Measurements from ENCODE around the gene GNAQ.
"Not testable (repeated sequence)": the region's sequence is repeated elsewhere in the genome, so short reads cannot be mapped to it uniquely, and the experiment has no call there.

The GNAQ gene

DNA sequence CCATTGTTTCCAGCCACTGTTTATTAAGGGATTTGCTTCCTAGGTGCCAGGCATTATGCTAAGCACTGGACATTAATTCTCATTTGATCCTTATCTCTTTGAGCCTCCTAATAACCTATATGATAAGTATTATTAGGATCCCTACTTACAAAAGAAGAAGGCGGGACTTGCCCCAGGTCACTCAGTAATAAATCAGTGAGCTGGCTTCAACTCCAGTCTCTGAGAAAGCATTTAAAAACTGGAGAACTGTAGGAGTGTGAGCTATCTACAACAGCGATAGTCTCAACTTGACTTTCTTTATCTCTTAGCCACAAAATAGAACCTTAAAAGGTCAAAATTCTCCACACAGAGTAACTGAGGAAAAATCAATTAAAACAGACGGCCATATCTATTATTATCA is 155.0 kb downstream of the GNAQ start:
- Mint-ChIP-seq H3K27me3 (no peaks in the 10 kb centered on the region), H3K36me3 (ENCODE audit: low read depth) (peaks cover 14% of the 10 kb centered on the region), H3K9me3 (no peaks in the 10 kb centered on the region), H3K27ac (no peak overlapping the region), H3K4me1 (ENCODE audit: low read depth) (no peaks in the 10 kb centered on the region), H3K4me3 (no peak overlapping the region)
- no peak for DNase-seq

DNA sequence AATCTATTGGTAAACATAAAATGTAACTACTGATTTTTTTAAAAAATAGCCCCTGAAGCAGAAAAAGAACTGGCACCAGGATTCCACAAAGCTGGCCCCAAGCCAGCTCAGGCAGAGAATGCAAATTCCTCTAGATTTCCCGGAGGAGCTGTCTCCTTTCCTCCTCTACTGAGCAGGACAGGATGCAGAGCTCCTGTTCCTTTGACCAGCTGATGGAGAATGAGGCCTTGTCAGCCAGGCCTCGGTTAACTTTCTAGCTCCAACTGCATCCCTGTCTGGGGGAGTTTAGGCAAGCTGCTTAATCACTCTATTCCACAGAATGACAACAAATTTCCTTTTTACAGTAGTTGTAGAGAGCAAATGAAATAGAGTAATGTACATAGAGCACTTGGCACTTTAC is 155.5 kb downstream of the GNAQ start:
- H3K4me1 Mint-ChIP-seq (ENCODE audit: low read depth), result no peaks in the 10 kb centered on the region
- no peak for DNase-seq
- no peaks in the 10 kb centered on the region for H3K27me3 Mint-ChIP-seq
- H3K9me3 Mint-ChIP-seq, result no peaks in the 10 kb centered on the region
- no peak overlapping the region for H3K4me3 Mint-ChIP-seq
- peaks cover 14% of the 10 kb centered on the region for H3K36me3 Mint-ChIP-seq (ENCODE audit: low read depth)
- no peak overlapping the region for H3K27ac Mint-ChIP-seq

DNA sequence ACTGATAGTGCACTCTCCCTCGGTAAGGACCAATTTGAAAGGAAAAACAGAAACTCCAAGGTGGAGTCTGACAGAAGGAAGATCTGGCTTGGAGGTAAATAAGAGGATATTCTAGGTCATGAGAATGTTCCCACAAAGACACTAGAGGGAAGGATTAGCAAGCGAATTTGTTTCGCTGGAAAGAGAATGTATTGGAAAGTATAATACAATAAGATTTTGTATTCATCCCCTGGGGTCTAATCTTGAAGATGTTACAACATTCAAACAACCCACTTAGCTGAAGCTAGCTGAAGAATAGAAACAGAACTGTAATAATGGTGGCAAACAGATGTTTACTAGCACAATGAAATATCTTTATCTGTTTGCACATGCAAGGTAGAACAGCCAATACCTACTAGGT is 158.7 kb downstream of the GNAQ start:
- no peak for DNase-seq
- H3K4me3 Mint-ChIP-seq, result no peak overlapping the region
- H3K27me3 Mint-ChIP-seq, result no peaks in the 10 kb centered on the region
- H3K9me3 Mint-ChIP-seq, result no peaks in the 10 kb centered on the region
- H3K27ac Mint-ChIP-seq, result no peak overlapping the region
- peaks cover 16% of the 10 kb centered on the region for H3K36me3 Mint-ChIP-seq (ENCODE audit: low read depth)
- H3K4me1 Mint-ChIP-seq (ENCODE audit: low read depth), result no peaks in the 10 kb centered on the region

DNA sequence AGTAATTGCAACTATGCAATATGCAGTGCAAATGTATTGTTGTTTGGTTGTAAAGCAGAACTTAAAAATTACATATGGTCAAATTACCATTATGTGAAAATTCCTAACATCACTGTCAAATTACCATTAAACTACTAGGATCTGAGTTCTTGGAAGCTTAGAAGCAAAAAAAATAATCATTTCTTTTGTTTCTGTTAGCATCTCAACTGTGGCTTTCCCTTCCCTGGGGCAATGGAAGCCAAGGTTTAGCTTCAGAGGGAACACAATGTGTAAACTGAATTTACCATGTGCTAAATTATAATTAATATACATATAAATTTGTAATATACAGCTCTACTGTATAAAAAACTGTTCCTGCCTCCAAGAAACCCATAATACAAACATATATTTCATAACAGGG is 159.4 kb downstream of the GNAQ start:
- Mint-ChIP-seq H3K27ac (no peak overlapping the region), H3K27me3 (no peaks in the 10 kb centered on the region), H3K9me3 (no peaks in the 10 kb centered on the region), H3K4me3 (no peak overlapping the region), H3K4me1 (ENCODE audit: low read depth) (no peaks in the 10 kb centered on the region), H3K36me3 (ENCODE audit: low read depth) (peaks cover 16% of the 10 kb centered on the region)
- DNase-seq, result no peak

DNA sequence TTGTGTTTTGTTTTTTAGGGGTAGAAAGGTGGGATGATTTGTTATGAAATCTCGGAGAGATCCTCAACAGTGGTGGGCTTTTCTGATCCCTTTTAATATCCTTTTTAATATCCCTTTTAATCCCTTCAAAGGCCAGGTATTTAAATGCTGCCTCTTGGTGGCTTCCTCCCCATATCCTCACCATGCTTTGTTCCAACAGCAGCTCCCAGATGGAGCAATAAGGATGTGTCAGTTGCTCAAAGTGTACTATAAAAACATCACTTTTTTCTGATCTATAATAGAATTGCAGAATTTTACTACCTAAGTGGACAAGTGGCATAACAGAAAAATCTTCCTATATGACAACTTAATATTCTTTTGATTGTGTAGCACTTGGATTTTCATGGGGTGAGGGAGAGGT is 160.1 kb downstream of the GNAQ start:
- no peak for DNase-seq
- Mint-ChIP-seq H3K27me3 (no peaks in the 10 kb centered on the region), H3K4me3 (no peak overlapping the region), H3K9me3 (no peaks in the 10 kb centered on the region), H3K27ac (no peak overlapping the region), H3K4me1 (ENCODE audit: low read depth) (no peaks in the 10 kb centered on the region), H3K36me3 (ENCODE audit: low read depth) (peaks cover 19% of the 10 kb centered on the region)

DNA sequence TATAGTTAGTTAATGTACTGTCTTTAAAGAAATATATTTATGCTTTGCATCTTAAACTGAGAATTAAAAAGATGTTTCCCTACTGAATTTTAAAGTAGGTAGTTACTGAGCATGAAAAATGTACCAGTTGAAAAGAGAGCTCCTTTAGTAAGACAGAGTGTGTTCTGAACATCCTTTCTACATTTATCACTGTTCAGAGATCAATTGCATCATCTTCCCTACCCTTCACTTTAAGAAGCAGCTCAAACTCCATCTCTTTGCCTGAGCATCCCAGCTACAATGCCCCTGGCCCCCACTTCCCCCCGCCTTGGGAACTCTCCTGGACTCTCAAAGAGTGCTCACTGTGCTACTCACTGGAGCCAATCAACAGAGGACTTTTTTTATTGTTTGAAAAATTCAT is 164.7 kb downstream of the GNAQ start:
- Mint-ChIP-seq H3K27me3 (no peaks in the 10 kb centered on the region), H3K27ac (no peak overlapping the region), H3K4me1 (ENCODE audit: low read depth) (no peaks in the 10 kb centered on the region), H3K9me3 (peaks cover 13% of the 10 kb centered on the region), H3K4me3 (no peak overlapping the region), H3K36me3 (ENCODE audit: low read depth) (peaks cover 44% of the 10 kb centered on the region)
- DNase-seq, result no peak

DNA sequence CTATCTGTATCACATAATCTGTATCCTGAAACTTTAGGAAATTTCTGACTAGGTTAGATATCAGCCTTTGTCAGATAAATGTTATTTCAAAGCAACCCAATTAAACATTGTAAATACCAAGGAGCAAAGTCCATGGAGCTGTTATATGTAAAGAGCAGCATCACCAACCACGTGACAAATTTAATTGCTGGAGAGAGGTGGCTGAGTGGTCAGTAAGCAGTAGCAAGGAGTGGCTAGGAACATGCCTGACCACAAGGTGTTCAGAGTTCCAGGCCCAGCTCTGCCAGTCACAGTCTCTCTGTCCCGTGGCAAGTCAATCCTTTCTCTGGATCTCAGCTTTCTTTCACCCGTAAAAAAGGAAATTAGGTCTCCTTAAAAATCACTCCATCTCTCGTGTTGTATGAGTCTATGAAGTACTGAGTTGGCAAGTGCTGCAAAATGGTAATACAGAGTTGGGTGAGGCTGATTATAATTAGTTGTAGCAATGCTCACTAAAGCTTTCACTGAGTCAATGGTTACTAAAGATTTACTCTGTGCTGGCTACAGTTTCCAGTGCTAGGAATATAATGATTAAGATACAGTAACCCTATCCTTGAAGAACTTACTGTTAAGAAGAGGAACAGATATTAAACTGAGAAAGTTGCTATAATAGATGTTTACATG is 166.1 kb downstream of the GNAQ start:
- no peak overlapping the region for H3K4me3 Mint-ChIP-seq

DNA sequence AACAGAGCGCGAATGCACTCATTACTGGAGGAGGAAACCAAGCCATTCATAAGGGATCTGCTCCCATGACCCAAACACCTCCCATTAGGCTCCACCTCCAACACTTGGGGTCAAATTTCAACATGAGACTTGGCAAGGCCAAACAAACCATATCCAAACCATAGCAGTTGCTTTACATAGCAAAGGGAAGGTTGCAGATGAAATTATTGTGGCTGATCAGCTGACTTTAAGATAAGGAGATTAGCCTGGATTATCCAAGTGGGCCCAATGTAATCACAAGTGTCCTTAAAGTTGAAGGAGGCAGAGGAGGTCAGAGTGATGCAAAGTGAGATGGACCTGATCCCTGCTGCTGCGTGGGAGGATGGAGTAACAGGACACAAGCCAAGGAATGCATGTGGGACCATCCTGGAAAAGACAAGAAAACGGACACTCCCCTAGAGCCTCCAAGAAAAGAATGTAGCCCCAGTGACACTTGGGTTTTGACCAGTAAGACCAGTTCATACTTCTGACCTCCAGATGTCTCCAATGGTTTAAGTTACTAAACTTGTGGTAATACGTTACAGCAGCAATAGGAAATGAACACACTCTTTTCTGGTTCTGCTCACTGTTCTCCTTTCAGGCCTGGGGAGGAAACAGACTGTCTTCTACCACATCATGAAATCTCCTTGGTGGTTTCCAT is 167.3 kb downstream of the GNAQ start:
- Mint-ChIP-seq H3K9me3 (peaks cover 13% of the 10 kb centered on the region), H3K36me3 (ENCODE audit: low read depth) (peaks cover 55% of the 10 kb centered on the region), H3K4me1 (ENCODE audit: low read depth) (no peaks in the 10 kb centered on the region), H3K27ac (no peak overlapping the region), H3K4me3 (no peak overlapping the region), H3K27me3 (no peaks in the 10 kb centered on the region)
- no peak for DNase-seq

More for the DNA sequence above, 166.1 kb downstream of the GNAQ start:
- peaks cover 55% of the 10 kb centered on the region for H3K36me3 Mint-ChIP-seq (ENCODE audit: low read depth)
- peaks cover 13% of the 10 kb centered on the region for H3K9me3 Mint-ChIP-seq
- DNase-seq, result no peak
- no peaks in the 10 kb centered on the region for H3K27me3 Mint-ChIP-seq
- H3K27ac Mint-ChIP-seq, result no peak overlapping the region
- H3K4me1 Mint-ChIP-seq (ENCODE audit: low read depth), result no peaks in the 10 kb centered on the region

DNA sequence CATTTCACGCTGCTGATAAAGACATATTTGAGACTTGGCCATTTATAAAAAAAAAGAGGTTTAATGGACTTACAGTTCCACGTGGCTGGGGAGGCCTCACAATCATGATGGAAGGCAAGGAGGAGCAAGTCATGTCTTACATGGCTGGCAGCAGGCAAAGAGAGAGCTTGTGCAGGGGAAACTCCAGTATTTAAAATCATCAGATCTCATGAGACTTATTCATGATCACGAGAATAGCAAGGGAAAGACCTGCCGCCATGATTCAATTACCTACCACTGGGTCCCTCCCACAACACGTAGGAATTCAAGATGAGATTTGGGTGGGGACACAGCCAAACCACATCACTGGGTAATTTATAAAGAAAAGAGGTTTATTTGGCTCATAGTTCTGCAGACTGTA is 168.0 kb downstream of the GNAQ start:
- H3K9me3 Mint-ChIP-seq, result peaks cover 13% of the 10 kb centered on the region
- H3K4me3 Mint-ChIP-seq; H3K27me3 Mint-ChIP-seq; H3K4me1 Mint-ChIP-seq (ENCODE audit: low read depth); DNase-seq; H3K27ac Mint-ChIP-seq: not testable (repeated sequence)
- H3K36me3 Mint-ChIP-seq (ENCODE audit: low read depth), result peaks cover 55% of the 10 kb centered on the region

DNA sequence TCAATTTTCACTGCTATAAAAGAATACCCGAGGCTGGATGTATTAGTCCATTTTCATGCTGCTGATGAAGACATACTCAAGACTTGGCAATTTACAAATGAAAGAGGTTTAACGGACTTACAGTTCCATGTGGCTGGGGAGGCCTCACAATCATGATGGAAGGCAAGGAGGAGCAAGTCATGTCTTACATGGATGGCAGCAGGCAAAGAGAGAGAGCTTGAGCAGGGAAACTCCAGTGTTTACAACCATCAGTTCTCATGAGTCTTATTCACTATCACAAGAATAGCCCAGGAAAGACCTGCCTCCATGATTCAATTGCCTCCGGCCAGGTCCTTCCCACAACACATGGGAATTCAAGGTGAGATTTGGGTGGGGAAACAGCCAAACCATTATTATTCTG is 170.7 kb downstream of the GNAQ start:
- not testable (repeated sequence) for H3K27ac Mint-ChIP-seq, H3K4me3 Mint-ChIP-seq
- peaks cover 51% of the 10 kb centered on the region for H3K36me3 Mint-ChIP-seq (ENCODE audit: low read depth)

DNA sequence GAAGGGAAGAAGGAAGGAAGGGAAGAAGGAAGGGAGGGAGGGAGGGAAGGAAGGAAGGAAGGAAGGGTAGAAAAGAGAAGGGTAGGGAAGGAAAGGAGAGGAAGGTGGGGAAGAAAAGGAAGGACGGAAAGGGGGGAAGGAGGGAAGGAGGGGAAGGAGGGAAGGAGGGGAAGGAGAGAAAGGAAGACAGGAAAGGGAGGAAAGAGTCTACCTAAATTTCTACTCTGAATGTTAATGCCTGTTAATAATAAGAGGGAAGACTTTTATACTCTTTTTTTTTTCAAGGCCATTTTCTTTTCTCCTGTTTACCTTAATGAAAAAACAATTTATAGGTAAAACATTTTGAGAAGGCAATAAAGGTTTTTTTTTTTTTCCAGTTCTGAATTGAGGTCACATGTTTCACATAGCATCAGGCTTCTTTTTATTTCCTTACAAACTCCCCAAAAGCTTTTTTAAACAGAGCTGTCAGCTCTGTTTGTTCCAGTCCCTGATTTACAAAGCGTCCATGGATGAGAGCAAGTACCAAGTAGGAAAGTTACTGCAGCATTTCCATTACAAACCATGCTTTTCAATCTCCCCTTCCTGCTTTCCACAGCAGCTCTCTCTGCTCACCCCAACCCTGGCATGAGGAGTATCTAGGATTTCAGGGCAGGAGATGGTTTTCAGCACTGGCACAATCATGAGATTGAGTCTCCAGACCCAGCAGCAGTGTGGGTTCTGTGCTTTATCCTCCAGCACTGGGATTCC is 173.9 kb downstream of the GNAQ start:
- Mint-ChIP-seq H3K4me3 (no peak overlapping the region), H3K27me3 (no peaks in the 10 kb centered on the region), H3K9me3 (peaks cover 3% of the 10 kb centered on the region), H3K27ac (no peak overlapping the region), H3K4me1 (ENCODE audit: low read depth) (peaks cover 27% of the 10 kb centered on the region), H3K36me3 (ENCODE audit: low read depth) (peaks cover 20% of the 10 kb centered on the region)
- DNase-seq, result no peak

More for the DNA sequence above, 170.7 kb downstream of the GNAQ start:
- peaks cover 16% of the 10 kb centered on the region for H3K9me3 Mint-ChIP-seq
- H3K4me1 Mint-ChIP-seq (ENCODE audit: low read depth), result peaks cover 14% of the 10 kb centered on the region
- H3K27me3 Mint-ChIP-seq, DNase-seq: not testable (repeated sequence)

DNA sequence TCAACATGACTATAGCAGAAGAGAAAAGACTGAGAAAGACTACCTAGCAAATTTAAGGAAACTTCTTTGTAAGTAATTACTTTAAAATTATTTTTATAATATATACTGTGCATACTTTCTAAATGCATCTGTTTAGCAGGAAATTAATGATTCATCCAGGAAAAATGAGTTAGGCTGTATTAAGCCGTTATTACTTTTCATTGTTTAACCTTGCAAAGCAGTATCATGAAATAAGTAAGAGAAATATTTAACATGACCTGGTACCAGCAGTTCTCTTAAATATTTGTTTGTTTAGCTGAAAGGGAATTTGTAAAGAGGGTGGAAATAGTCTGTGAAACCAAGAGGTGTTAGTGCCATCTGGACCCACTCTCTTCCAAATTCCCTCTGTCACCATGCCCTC is 175.0 kb downstream of the GNAQ start:
- no peak overlapping the region for H3K27ac Mint-ChIP-seq
- H3K36me3 Mint-ChIP-seq (ENCODE audit: low read depth), result peaks cover 12% of the 10 kb centered on the region
- H3K4me3 Mint-ChIP-seq, result no peak overlapping the region
- DNase-seq, result no peak
- peaks cover 3% of the 10 kb centered on the region for H3K9me3 Mint-ChIP-seq
- peaks cover 31% of the 10 kb centered on the region for H3K4me1 Mint-ChIP-seq (ENCODE audit: low read depth)
- H3K27me3 Mint-ChIP-seq, result no peaks in the 10 kb centered on the region

DNA sequence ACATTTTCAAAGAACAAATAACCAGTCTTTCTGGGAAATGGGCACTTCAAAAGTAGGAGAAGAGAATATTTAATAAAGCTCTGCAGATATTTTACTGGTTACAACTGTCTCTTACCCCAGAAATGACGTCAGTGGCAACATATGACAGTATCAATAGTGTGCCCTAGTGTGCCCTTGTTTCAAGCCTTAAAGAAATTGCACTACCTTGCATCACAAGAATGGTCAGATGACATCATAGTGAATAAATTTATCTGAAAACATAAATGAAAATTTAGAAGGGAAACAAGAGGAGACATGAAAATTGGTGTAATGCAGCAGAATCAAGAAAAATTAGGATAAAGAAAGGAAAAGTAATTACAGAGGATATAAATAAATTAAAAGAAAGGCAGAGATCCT is 176.7 kb downstream of the GNAQ start:
- no peak overlapping the region for H3K27ac Mint-ChIP-seq
- no peaks in the 10 kb centered on the region for H3K27me3 Mint-ChIP-seq
- H3K9me3 Mint-ChIP-seq, result peaks cover 3% of the 10 kb centered on the region
- no peak for DNase-seq
- H3K4me1 Mint-ChIP-seq (ENCODE audit: low read depth), result peaks cover 31% of the 10 kb centered on the region
- no peak overlapping the region for H3K4me3 Mint-ChIP-seq
- no peaks in the 10 kb centered on the region for H3K36me3 Mint-ChIP-seq (ENCODE audit: low read depth)

DNA sequence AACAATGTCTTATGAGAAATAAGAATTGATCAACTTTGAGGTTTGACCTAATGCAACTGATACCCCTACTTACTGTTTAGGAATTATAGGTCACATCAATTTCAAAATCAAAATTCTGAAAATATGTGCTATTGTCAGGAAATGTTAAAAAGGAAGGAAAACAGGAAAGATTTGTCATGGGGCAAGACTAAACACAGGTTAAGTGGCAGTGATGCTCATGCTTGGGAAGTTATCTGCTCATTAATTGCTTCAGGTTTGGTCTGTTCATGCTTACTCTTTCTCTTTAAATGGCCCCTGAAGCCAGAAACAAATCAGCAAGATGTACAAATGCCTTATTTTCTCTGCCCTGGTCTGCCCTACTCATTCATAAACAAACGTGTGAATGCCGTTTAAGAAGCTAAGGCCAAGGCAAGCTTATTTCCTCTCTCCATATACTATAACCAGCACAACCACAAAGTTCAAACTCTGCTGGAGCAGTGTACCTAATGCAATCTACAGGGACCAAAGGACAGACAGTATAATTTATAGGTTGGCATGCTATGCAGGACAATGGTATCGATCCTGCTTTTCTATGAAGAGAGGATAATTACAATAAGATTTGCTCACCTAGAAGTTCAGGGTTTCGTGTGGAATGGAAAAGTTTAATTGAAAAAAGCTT is 177.2 kb downstream of the GNAQ start:
- no peaks in the 10 kb centered on the region for H3K27me3 Mint-ChIP-seq
- DNase-seq, result no peak
- no peaks in the 10 kb centered on the region for H3K36me3 Mint-ChIP-seq (ENCODE audit: low read depth)
- H3K27ac Mint-ChIP-seq, result no peak overlapping the region
- H3K4me1 Mint-ChIP-seq (ENCODE audit: low read depth), result peaks cover 33% of the 10 kb centered on the region
- peaks cover 3% of the 10 kb centered on the region for H3K9me3 Mint-ChIP-seq
- no peak overlapping the region for H3K4me3 Mint-ChIP-seq

DNA sequence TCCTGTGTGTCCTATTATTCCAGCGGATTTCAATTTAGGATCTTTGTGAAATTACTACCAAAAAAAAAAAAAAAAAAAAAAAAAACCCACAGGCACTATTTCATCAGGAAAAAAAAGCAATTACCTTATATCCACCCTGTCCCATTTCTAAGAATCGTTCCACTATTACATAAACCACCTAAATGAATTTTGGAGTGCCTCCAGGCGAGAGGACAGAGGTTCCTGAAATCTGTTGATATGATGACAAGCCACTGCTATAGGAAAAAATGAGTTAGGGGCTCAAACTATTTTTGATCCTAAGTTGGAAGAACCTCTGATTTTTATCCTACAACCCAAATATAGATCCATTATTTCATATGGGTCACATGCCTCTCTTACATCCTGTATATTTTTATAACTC is 177.9 kb downstream of the GNAQ start:
- Mint-ChIP-seq H3K4me3 (no peak overlapping the region), H3K4me1 (ENCODE audit: low read depth) (peaks cover 32% of the 10 kb centered on the region), H3K27me3 (no peaks in the 10 kb centered on the region), H3K27ac (no peak overlapping the region), H3K9me3 (peaks cover 3% of the 10 kb centered on the region), H3K36me3 (ENCODE audit: low read depth) (no peaks in the 10 kb centered on the region)
- DNase-seq, result no peak

All from activated T-cell treated with anti-CD3 and anti-CD28 coated beads, Interleukin-2, amount 50 U/mL, for 24 hours (primary cell).